SH-SY5Y (cell line): ENCODE results near the gene OOSP4A.

Source experiments
- GATA2 ChIP-seq: IDR thresholded peaks from 2 replicates; pipeline ENCODE4 v1.6.1; 2011; ENCODE audit warnings: mild to moderate bottlenecking, low read depth, low read length
- GATA3 ChIP-seq: IDR thresholded peaks from 2 replicates; pipeline ENCODE4 v1.6.1; 2011; ENCODE audit warnings: low read depth, mild to moderate bottlenecking, low read length, moderate library complexity

- TF ChIP-seq GATA3 (no peak), GATA2 (no peak)
Observed at GRCh38 chr11:59983212-59983611, 19.4 kb downstream of the OOSP4A start.
